Measurements from ENCODE around the gene RABGAP1L. TPM values are rescaled to one million over a fixed set of nuclear protein-coding genes. Genes with fewer than 3 reads are reported as not detected.

RABGAP1L gene
- 4.5 to 6.3 TPM (median 5.7 TPM) in 5 replicates for total RNA-seq (2022; extraction: Qiagen RNA extraction; ENCODE audit: low read depth)

GRCh38 chr1:174159252-174160108, at the start of gene RABGAP1L:
RABGAP1L (plus strand) TSS chr1:174159520.

GRCh38 chr1:174447866-174448530, 288.7 kb downstream of the RABGAP1L start, which contains the start of gene GPR52:
GPR52 (plus strand) TSS chr1:174447964; CDS start chr1:174448112, 148 bp downstream.

GRCh38 chr1:174999936-175000696, 840.8 kb downstream of the RABGAP1L start, which contains the start of gene CACYBP:
CACYBP (plus strand) TSS chr1:174999947; CDS start chr1:175000181, 234 bp downstream.

GRCh38 chr1:175023043-175023921, 864.0 kb downstream of the RABGAP1L start, which contains the start of gene MRPS14:
MRPS14 (minus strand) TSS chr1:175023425; CDS start chr1:175023408, 17 bp downstream.

Other genes starting within 250 kb of the RABGAP1L start
- 0.07 TPM in 2 of 5 replicates, not detected in the others for gene SERPINC1, start 242.2 kb upstream of the RABGAP1L start, total RNA-seq (2022; extraction: Qiagen RNA extraction; ENCODE audit: low read depth)
- 5.7 to 7.7 TPM (median 7.1 TPM) in 5 replicates for gene RC3H1, start 137.2 kb upstream of the RABGAP1L start, total RNA-seq (2022; extraction: Qiagen RNA extraction; ENCODE audit: low read depth)